HEK293 (cell line): ENCODE results near the gene ZNF709.

Experiments
- KLF1 ChIP-seq: fragments of 450-650 bp; formaldehyde crosslinking; IDR thresholded peaks from 2 replicates; pipeline ENCODE4 v1.5.1; 2016; ENCODE audit warnings: missing biosample characterization, missing genetic modification characterization
- KLF16 ChIP-seq: fragments of 450-650 bp; formaldehyde crosslinking; IDR thresholded peaks from 2 replicates; pipeline ENCODE4 v1.5.1; 2017; ENCODE audit warnings: missing biosample characterization, missing genetic modification characterization
- OSR2 ChIP-seq: fragments of 450-650 bp; formaldehyde crosslinking; IDR thresholded peaks from 2 replicates; pipeline ENCODE4 v1.5.1; 2016; ENCODE audit warnings: missing biosample characterization, missing genetic modification characterization
- RBAK ChIP-seq: fragments of 450-650 bp; formaldehyde crosslinking; IDR thresholded peaks from 2 replicates; pipeline ENCODE4 v1.5.1; 2016; ENCODE audit warnings: missing biosample characterization, missing genetic modification characterization
- SALL2 ChIP-seq: fragments of 450-650 bp; formaldehyde crosslinking; IDR thresholded peaks from 2 replicates; pipeline ENCODE4 v1.5.0; 2017; ENCODE audit warnings: missing biosample characterization, mild to moderate bottlenecking, missing genetic modification characterization, borderline replicate concordance
- SP3 ChIP-seq: fragments of 450-650 bp; formaldehyde crosslinking; IDR thresholded peaks from 2 replicates; pipeline ENCODE4 v1.5.1; 2016; ENCODE audit warnings: missing biosample characterization, missing genetic modification characterization
- TRIM28 ChIP-seq: IDR thresholded peaks from 2 replicates; pipeline ENCODE4 v1.6.1; 2011; ENCODE audit warnings: low read length, control low read depth, borderline replicate concordance
- WT1 ChIP-seq: fragments of 450-650 bp; formaldehyde crosslinking; IDR thresholded peaks from 2 replicates; pipeline ENCODE4 v1.5.1; 2016; ENCODE audit warnings: missing biosample characterization, missing genetic modification characterization
- YY1 ChIP-seq: fragments of 450-650 bp; formaldehyde crosslinking; IDR thresholded peaks from 2 replicates; pipeline ENCODE4 v1.5.1; 2018; ENCODE audit warnings: missing biosample characterization, missing genetic modification characterization
- ZNF10 ChIP-seq: fragments of 450-650 bp; formaldehyde crosslinking; IDR thresholded peaks from 2 replicates; pipeline ENCODE4 v1.5.1; 2017; ENCODE audit warnings: missing biosample characterization, missing genetic modification characterization
- ZNF132 ChIP-seq: fragments of 450-650 bp; formaldehyde crosslinking; IDR thresholded peaks from 2 replicates; pipeline ENCODE4 v1.5.1; 2017; ENCODE audit warnings: missing biosample characterization, missing genetic modification characterization, borderline replicate concordance
- ZNF148 ChIP-seq: fragments of 450-650 bp; formaldehyde crosslinking; IDR thresholded peaks from 2 replicates; pipeline ENCODE4 v1.5.0; 2017; ENCODE audit warnings: missing biosample characterization, missing genetic modification characterization, borderline replicate concordance
- ZNF16 ChIP-seq: fragments of 450-650 bp; formaldehyde crosslinking; IDR thresholded peaks from 2 replicates; pipeline ENCODE4 v1.5.1; 2016; ENCODE audit warnings: low read depth, missing biosample characterization, missing genetic modification characterization
- ZNF174 ChIP-seq: fragments of 450-650 bp; formaldehyde crosslinking; IDR thresholded peaks from 2 replicates; pipeline ENCODE4 v1.5.0; 2017; ENCODE audit warnings: missing biosample characterization, mild to moderate bottlenecking, missing genetic modification characterization
- ZNF175 ChIP-seq: fragments of 450-650 bp; formaldehyde crosslinking; IDR thresholded peaks from 2 replicates; pipeline ENCODE4 v1.5.1; 2016; ENCODE audit warnings: missing biosample characterization, missing genetic modification characterization
- ZNF184 ChIP-seq: fragments of 450-650 bp; IDR thresholded peaks from 2 replicates; pipeline ENCODE4 v1.5.1; 2018; ENCODE audit warnings: missing biosample characterization, mild to moderate bottlenecking, missing genetic modification characterization
- ZNF202 ChIP-seq: fragments of 450-650 bp; formaldehyde crosslinking; IDR thresholded peaks from 2 replicates; pipeline ENCODE4 v1.5.1; 2016; ENCODE audit warnings: missing biosample characterization, missing genetic modification characterization, borderline replicate concordance
- ZNF221 ChIP-seq: fragments of 450-650 bp; formaldehyde crosslinking; IDR thresholded peaks from 2 replicates; pipeline ENCODE4 v1.5.1; 2017; ENCODE audit warnings: missing biosample characterization, missing genetic modification characterization, borderline replicate concordance
- ZNF311 ChIP-seq: fragments of 450-650 bp; formaldehyde crosslinking; IDR thresholded peaks from 2 replicates; pipeline ENCODE4 v1.5.1; 2017; ENCODE audit warnings: missing biosample characterization, missing genetic modification characterization, borderline replicate concordance
- ZNF324 ChIP-seq: fragments of 450-650 bp; formaldehyde crosslinking; IDR thresholded peaks from 2 replicates; pipeline ENCODE4 v1.5.1; 2016; ENCODE audit warnings: missing biosample characterization, missing genetic modification characterization
- ZNF521 ChIP-seq: fragments of 450-650 bp; formaldehyde crosslinking; IDR thresholded peaks from 2 replicates; pipeline ENCODE4 v1.5.1; 2017; ENCODE audit warnings: missing biosample characterization, mild to moderate bottlenecking, missing genetic modification characterization
- ZNF548 ChIP-seq: fragments of 450-650 bp; formaldehyde crosslinking; IDR thresholded peaks from 2 replicates; pipeline ENCODE4 v1.5.1; 2016; ENCODE audit warnings: missing biosample characterization, missing genetic modification characterization
- ZNF560 ChIP-seq: fragments of 450-650 bp; formaldehyde crosslinking; IDR thresholded peaks from 2 replicates; pipeline ENCODE4 v1.5.1; 2017; ENCODE audit warnings: missing biosample characterization, missing genetic modification characterization, borderline replicate concordance
- ZNF621 ChIP-seq: fragments of 450-650 bp; formaldehyde crosslinking; IDR thresholded peaks from 2 replicates; pipeline ENCODE4 v1.5.1; 2017; ENCODE audit warnings: missing biosample characterization, missing genetic modification characterization
- ZNF692 ChIP-seq: fragments of 450-650 bp; formaldehyde crosslinking; IDR thresholded peaks from 2 replicates; pipeline ENCODE4 v1.5.1; 2016; ENCODE audit warnings: missing biosample characterization, missing genetic modification characterization
- ZNF747 ChIP-seq: fragments of 450-650 bp; formaldehyde crosslinking; IDR thresholded peaks from 2 replicates; pipeline ENCODE4 v1.5.1; 2016; ENCODE audit warnings: missing biosample characterization, missing genetic modification characterization
- ZNF76 ChIP-seq: fragments of 450-650 bp; formaldehyde crosslinking; IDR thresholded peaks from 2 replicates; pipeline ENCODE4; 2016; ENCODE audit warnings: low read depth, missing biosample characterization, missing genetic modification characterization, borderline replicate concordance
- ZNF776 ChIP-seq: fragments of 450-650 bp; formaldehyde crosslinking; IDR thresholded peaks from 2 replicates; pipeline ENCODE4 v1.5.0; 2017; ENCODE audit warnings: missing biosample characterization, missing genetic modification characterization, borderline replicate concordance
- ZNF791 ChIP-seq: fragments of 450-650 bp; formaldehyde crosslinking; IDR thresholded peaks from 2 replicates; pipeline ENCODE4 v1.5.1; 2016; ENCODE audit warnings: missing biosample characterization, missing genetic modification characterization
- ZNF792 ChIP-seq: fragments of 450-650 bp; formaldehyde crosslinking; IDR thresholded peaks from 2 replicates; pipeline ENCODE4 v1.5.1; 2016; ENCODE audit warnings: missing biosample characterization, missing genetic modification characterization
- ZXDB ChIP-seq: fragments of 450-650 bp; formaldehyde crosslinking; IDR thresholded peaks from 2 replicates; pipeline ENCODE4 v1.5.1; 2016; ENCODE audit warnings: missing biosample characterization, missing genetic modification characterization
- TF ChIP-seq, protein P1 (sequence below): fragments of 450-650 bp; formaldehyde crosslinking; IDR thresholded peaks from 2 replicates; pipeline ENCODE4 v1.5.1; 2016; ENCODE audit warnings: missing biosample characterization, missing genetic modification characterization

Gene ZNF709

GRCh38 chr19:12495002-12495802 lies 10.6 kb upstream of the ZNF709 start (continued):
- TF ChIP-seq ZNF311 (no peak), ZNF548 (tag by site-specific recombination) (no peak), ZNF148 (no peak), WT1 (tag by site-specific recombination) (0 out of 2 replicates have a peak, but pooled peaks have one; percentile 17), KLF16 (tag by site-specific recombination) (peak; percentile 90), ZNF184 (tag by site-specific recombination) (no peak), ZNF560 (tag by site-specific recombination) (peak; percentile 13; the same call in 1 of the 2 replicates), ZNF16 (tag by site-specific recombination) (0 out of 2 replicates have a peak, but pooled peaks have one; percentile 12), ZNF221 (no peak), ZNF521 (tag by site-specific recombination) (no peak), ZNF132 (no peak), ZNF10 (tag by site-specific recombination) (0 out of 2 replicates have a peak, but pooled peaks have one; percentile 11), SALL2 (tag by site-specific recombination) (no peak), ZNF776 (no peak), KLF1 (tag by site-specific recombination) (peak; percentile 17; the same call in 1 of the 2 replicates), ZNF791 (no peak), YY1 (tag by site-specific recombination) (no peak), ZNF621 (no peak), ZNF792 (no peak), OSR2 (no peak; the same call in 1 of the 2 replicates), ZNF747 (tag by site-specific recombination) (no peak), ZNF324 (tag by site-specific recombination) (peak; percentile 72; the same call in 1 of the 2 replicates), ZNF174 (tag by site-specific recombination) (no peak), ZNF76 (tag by site-specific recombination) (peak; percentile 64; the same call in 1 of the 2 replicates), ZNF692 (peak; percentile 94), RBAK (no peak), SP3 (tag by site-specific recombination) (peak; percentile 61), TRIM28 (0 out of 2 replicates have a peak, but pooled peaks have one; percentile 24), ZNF202 (tag by site-specific recombination) (no peak), ZXDB (tag by site-specific recombination) (peak; percentile 70), ZNF175 (tag by site-specific recombination) (no peak)
- TF ChIP-seq, protein P1, sequence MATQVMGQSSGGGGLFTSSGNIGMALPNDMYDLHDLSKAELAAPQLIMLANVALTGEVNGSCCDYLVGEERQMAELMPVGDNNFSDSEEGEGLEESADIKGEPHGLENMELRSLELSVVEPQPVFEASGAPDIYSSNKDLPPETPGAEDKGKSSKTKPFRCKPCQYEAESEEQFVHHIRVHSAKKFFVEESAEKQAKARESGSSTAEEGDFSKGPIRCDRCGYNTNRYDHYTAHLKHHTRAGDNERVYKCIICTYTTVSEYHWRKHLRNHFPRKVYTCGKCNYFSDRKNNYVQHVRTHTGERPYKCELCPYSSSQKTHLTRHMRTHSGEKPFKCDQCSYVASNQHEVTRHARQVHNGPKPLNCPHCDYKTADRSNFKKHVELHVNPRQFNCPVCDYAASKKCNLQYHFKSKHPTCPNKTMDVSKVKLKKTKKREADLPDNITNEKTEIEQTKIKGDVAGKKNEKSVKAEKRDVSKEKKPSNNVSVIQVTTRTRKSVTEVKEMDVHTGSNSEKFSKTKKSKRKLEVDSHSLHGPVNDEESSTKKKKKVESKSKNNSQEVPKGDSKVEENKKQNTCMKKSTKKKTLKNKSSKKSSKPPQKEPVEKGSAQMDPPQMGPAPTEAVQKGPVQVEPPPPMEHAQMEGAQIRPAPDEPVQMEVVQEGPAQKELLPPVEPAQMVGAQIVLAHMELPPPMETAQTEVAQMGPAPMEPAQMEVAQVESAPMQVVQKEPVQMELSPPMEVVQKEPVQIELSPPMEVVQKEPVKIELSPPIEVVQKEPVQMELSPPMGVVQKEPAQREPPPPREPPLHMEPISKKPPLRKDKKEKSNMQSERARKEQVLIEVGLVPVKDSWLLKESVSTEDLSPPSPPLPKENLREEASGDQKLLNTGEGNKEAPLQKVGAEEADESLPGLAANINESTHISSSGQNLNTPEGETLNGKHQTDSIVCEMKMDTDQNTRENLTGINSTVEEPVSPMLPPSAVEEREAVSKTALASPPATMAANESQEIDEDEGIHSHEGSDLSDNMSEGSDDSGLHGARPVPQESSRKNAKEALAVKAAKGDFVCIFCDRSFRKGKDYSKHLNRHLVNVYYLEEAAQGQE (tag by site-specific recombination): no peak; the same call in none of the 2 replicates
